Loucy (cell line): ENCODE measurements around the gene SLFN12L.
"Not testable (repeated sequence)": the region's sequence is repeated elsewhere in the genome, so short reads cannot be mapped to it uniquely, and the experiment has no call there.

Experiments
- H2AFZ ChIP-seq: fragments of 200-600 bp; sonication (generic); 2 replicates; pipeline ENCODE4 v1.6.0; 2016; ENCODE audit warnings: antibody characterized with exemption, mild to moderate bottlenecking, low read length, moderate library complexity
- H3F3A ChIP-seq: fragments of 200-600 bp; 2 replicates; pipeline ENCODE4 v1.6.0; 2016; ENCODE audit warnings: antibody characterized with exemption, low read depth, mild to moderate bottlenecking
- H3K27me3 ChIP-seq: fragments of 200-600 bp; sonication (generic); 2 replicates; pipeline ENCODE4 v1.6.1; 2014; ENCODE audit warnings: low read length, mild to moderate bottlenecking; ENCODE audit not compliant: insufficient read depth, poor library complexity, severe bottlenecking
- H3K36me3 ChIP-seq: fragments of 200-600 bp; sonication (generic); 2 replicates; pipeline ENCODE4 v1.6.1; 2016; ENCODE audit warnings: low read length; ENCODE audit not compliant: insufficient read depth
- H3K4me1 ChIP-seq: fragments of 200-600 bp; sonication (generic); 2 replicates; pipeline ENCODE4 v1.5.1; 2014; ENCODE audit warnings: low read length, mild to moderate bottlenecking; ENCODE audit not compliant: insufficient read depth, poor library complexity, severe bottlenecking
- H3K4me2 ChIP-seq: fragments of 200-600 bp; sonication (generic); 2 replicates; pipeline ENCODE4 v1.6.0; 2014; ENCODE audit warnings: antibody characterized with exemption, low read length, low read depth, mild to moderate bottlenecking; ENCODE audit not compliant: poor library complexity, severe bottlenecking
- H3K4me3 ChIP-seq: fragments of 200-600 bp; sonication (generic); 2 replicates; pipeline ENCODE4 v1.5.1; 2014; ENCODE audit warnings: low read length, mild to moderate bottlenecking, mixed read lengths; ENCODE audit not compliant: poor library complexity, severe bottlenecking
- H3K79me2 ChIP-seq: fragments of 200-600 bp; sonication (generic); 2 replicates; pipeline ENCODE4 v1.6.1; 2014; ENCODE audit warnings: low read length; ENCODE audit not compliant: insufficient read depth
- H3K9ac ChIP-seq: fragments of 200-600 bp; sonication (generic); 2 replicates; pipeline ENCODE4 v1.6.0; 2014; ENCODE audit warnings: mild to moderate bottlenecking, low read depth, low read length, moderate library complexity; ENCODE audit not compliant: poor library complexity, severe bottlenecking
- H3K9me2 ChIP-seq: fragments of 200-600 bp; sonication (generic); replicated peaks from 2 replicates; pipeline ENCODE4 v1.6.1; 2016; ENCODE audit warnings: low read depth, low read length, mixed read lengths
- H3K9me3 ChIP-seq: fragments of 200-600 bp; sonication (generic); 2 replicates; pipeline ENCODE4 v1.6.1; 2014; ENCODE audit warnings: mild to moderate bottlenecking, antibody characterized with exemption, low read length, low read depth; ENCODE audit not compliant: insufficient read depth
- H4K20me1 ChIP-seq: fragments of 200-600 bp; sonication (generic); 2 replicates; pipeline ENCODE4 v1.6.0; 2014; ENCODE audit warnings: antibody characterized with exemption, low read length, mild to moderate bottlenecking; ENCODE audit not compliant: insufficient read depth, poor library complexity, severe bottlenecking
- EZH2phosphoT487 ChIP-seq: fragments of 200-600 bp; IDR thresholded peaks from 2 replicates; pipeline ENCODE4 v1.6.1; 2018; ENCODE audit warnings: antibody characterized with exemption, mild to moderate bottlenecking, moderate library complexity, borderline replicate concordance
- TF ChIP-seq, protein P1 (sequence below): fragments of 200-600 bp; sonication (generic); conservative IDR thresholded peaks from 2 replicates; pipeline ENCODE4 v1.5.1; 2014; ENCODE audit warnings: mild to moderate bottlenecking, antibody characterized with exemption, low read length

SLFN12L gene

GRCh38 chr17:35521150-35521549 is 16.3 kb downstream of the SLFN12L start:
- H3K4me2 ChIP-seq, result peak overlapping the region; percentile 80
- no peaks in the 10 kb centered on the region for H3K9me2 ChIP-seq
- no peaks in the 10 kb centered on the region for H3K79me2 ChIP-seq
- H3K4me1 ChIP-seq, result peaks cover 39% of the 10 kb centered on the region
- no peaks in the 10 kb centered on the region for H3K9me3 ChIP-seq
- peak overlapping the region; percentile 62 for H3K4me3 ChIP-seq
- no peaks in the 10 kb centered on the region for H4K20me1 ChIP-seq
- no peak for TF ChIP-seq EZH2phosphoT487
- TF ChIP-seq, protein P1, sequence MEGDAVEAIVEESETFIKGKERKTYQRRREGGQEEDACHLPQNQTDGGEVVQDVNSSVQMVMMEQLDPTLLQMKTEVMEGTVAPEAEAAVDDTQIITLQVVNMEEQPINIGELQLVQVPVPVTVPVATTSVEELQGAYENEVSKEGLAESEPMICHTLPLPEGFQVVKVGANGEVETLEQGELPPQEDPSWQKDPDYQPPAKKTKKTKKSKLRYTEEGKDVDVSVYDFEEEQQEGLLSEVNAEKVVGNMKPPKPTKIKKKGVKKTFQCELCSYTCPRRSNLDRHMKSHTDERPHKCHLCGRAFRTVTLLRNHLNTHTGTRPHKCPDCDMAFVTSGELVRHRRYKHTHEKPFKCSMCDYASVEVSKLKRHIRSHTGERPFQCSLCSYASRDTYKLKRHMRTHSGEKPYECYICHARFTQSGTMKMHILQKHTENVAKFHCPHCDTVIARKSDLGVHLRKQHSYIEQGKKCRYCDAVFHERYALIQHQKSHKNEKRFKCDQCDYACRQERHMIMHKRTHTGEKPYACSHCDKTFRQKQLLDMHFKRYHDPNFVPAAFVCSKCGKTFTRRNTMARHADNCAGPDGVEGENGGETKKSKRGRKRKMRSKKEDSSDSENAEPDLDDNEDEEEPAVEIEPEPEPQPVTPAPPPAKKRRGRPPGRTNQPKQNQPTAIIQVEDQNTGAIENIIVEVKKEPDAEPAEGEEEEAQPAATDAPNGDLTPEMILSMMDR, result no peak
- peaks cover 8% of the 10 kb centered on the region for H3F3A ChIP-seq
- H2AFZ ChIP-seq, result peak overlapping the region; percentile 81
- H3K36me3 ChIP-seq, result no peaks in the 10 kb centered on the region
- peak overlapping the region; percentile 67 for H3K9ac ChIP-seq
- no peaks in the 10 kb centered on the region for H3K27me3 ChIP-seq

GRCh38 chr17:35519906-35520442 is 17.5 kb downstream of the SLFN12L start:
- Histone ChIP-seq H3K4me2 (no peak overlapping the region), H4K20me1 (no peaks in the 10 kb centered on the region), H3F3A (peaks cover 8% of the 10 kb centered on the region), H3K9me3 (no peaks in the 10 kb centered on the region), H3K4me1 (peaks cover 39% of the 10 kb centered on the region), H3K79me2 (no peaks in the 10 kb centered on the region), H3K4me3 (no peak overlapping the region), H3K27me3 (no peaks in the 10 kb centered on the region), H3K36me3 (no peaks in the 10 kb centered on the region), H3K9ac (no peak overlapping the region), H3K9me2 (no peaks in the 10 kb centered on the region), H2AFZ (no peak overlapping the region)
- TF ChIP-seq, protein P1, result no peak
- no peak for TF ChIP-seq EZH2phosphoT487

GRCh38 chr17:35519439-35519838 is 18.0 kb downstream of the SLFN12L start:
- no peaks in the 10 kb centered on the region for H3K9me2 ChIP-seq
- no peaks in the 10 kb centered on the region for H4K20me1 ChIP-seq
- no peak overlapping the region for H3K4me2 ChIP-seq
- peaks cover 39% of the 10 kb centered on the region for H3K4me1 ChIP-seq
- H3K9ac ChIP-seq, result no peak overlapping the region
- TF ChIP-seq, protein P1, result no peak
- no peak for TF ChIP-seq EZH2phosphoT487
- H3F3A ChIP-seq, result peaks cover 8% of the 10 kb centered on the region
- no peak overlapping the region for H3K4me3 ChIP-seq
- H3K27me3 ChIP-seq, result no peaks in the 10 kb centered on the region
- no peaks in the 10 kb centered on the region for H3K36me3 ChIP-seq
- no peaks in the 10 kb centered on the region for H3K9me3 ChIP-seq
- no peaks in the 10 kb centered on the region for H3K79me2 ChIP-seq
- H2AFZ ChIP-seq, result no peak overlapping the region

DNA sequence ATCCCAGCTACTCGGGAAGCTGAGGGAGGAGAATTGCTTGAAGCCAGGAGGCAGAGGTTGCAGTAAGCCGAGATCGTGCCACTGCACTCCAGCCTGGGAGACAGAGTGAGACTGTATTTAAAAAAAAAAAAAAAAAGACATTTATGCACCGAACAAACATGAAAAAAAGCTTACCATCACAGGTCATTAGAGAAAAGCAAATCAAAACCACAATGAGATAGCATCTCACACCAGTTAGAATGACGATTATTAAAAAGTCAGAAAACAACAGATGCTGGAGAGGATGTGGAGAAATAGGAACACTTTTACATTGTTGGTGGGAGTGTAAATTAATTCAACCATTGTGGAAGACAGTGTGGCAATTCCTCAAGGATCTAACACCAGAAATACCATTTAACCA is 19.0 kb downstream of the SLFN12L start:
- not testable (repeated sequence) for H3K4me3 ChIP-seq, H3K27me3 ChIP-seq, H3K9me3 ChIP-seq, H3K9me2 ChIP-seq, H3K36me3 ChIP-seq, H2AFZ ChIP-seq, H4K20me1 ChIP-seq, H3K79me2 ChIP-seq, H3F3A ChIP-seq, H3K4me2 ChIP-seq, H3K9ac ChIP-seq
- H3K4me1 ChIP-seq, result peaks cover 38% of the 10 kb centered on the region
